Measurements from ENCODE around the gene OXCT2.
"Not testable (repeated sequence)": the region's sequence is repeated elsewhere in the genome, so short reads cannot be mapped to it uniquely, and the experiment has no call there.

Gene OXCT2

DNA sequence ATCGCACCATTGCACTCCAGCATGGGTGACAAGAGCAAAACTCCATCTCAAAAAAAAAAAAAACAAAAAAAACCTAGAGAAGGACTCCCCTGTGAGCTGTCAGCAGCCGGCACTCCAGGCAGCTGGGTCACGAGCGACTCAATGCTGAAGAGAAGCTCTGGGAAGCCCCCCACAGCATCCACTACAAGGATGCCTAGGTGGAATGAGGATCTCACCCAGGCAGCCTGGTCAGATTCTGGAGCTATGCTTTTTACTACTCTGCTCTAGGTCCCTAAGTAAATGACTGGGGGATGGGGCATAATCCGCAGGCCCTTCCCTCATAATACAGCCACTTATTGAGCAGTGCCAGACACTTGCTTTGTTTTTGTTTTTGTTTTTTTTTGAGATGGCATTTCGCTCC lies 11.0 kb upstream of the OXCT2 start:
- DNase-seq (ENCODE audit: low spot score), result no peak
- in situ Hi-C loops (cut with MboI; ENCODE audit: low pct_unique_long_range_greater_than_20kb, low sequenced_read_pairs, unreplicated experiment), result no loop called here
- TF ChIP-seq, protein P1, sequence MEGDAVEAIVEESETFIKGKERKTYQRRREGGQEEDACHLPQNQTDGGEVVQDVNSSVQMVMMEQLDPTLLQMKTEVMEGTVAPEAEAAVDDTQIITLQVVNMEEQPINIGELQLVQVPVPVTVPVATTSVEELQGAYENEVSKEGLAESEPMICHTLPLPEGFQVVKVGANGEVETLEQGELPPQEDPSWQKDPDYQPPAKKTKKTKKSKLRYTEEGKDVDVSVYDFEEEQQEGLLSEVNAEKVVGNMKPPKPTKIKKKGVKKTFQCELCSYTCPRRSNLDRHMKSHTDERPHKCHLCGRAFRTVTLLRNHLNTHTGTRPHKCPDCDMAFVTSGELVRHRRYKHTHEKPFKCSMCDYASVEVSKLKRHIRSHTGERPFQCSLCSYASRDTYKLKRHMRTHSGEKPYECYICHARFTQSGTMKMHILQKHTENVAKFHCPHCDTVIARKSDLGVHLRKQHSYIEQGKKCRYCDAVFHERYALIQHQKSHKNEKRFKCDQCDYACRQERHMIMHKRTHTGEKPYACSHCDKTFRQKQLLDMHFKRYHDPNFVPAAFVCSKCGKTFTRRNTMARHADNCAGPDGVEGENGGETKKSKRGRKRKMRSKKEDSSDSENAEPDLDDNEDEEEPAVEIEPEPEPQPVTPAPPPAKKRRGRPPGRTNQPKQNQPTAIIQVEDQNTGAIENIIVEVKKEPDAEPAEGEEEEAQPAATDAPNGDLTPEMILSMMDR (IDR thresholded peaks at IDR 0.05; ENCODE audit: extremely low read depth, insufficient read depth, missing control alignments), result no peak

DNA sequence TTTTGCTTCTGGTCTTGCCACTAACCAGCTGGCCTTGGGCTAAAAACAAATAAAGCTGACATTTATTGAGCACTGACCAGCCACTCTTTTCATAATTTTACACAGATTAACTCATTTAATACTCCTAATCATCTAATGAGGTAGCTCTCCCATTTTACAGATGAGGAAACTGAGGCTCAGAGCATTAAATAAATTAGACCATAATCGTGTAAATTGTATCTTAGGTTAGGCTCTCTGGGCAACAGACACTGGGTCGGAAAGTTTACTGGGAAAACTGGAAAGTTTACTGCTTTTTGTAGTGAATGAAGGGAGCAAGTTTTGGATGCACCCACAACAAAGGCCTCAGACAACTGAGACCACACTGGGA lies 10.2 kb upstream of the OXCT2 start:
- no peak for DNase-seq (ENCODE audit: low spot score)
- TF ChIP-seq, protein P1 (IDR thresholded peaks at IDR 0.05; ENCODE audit: extremely low read depth, insufficient read depth, missing control alignments), result no peak
- in situ Hi-C loops (cut with MboI; ENCODE audit: low pct_unique_long_range_greater_than_20kb, low sequenced_read_pairs, unreplicated experiment), result no loop called here

DNA sequence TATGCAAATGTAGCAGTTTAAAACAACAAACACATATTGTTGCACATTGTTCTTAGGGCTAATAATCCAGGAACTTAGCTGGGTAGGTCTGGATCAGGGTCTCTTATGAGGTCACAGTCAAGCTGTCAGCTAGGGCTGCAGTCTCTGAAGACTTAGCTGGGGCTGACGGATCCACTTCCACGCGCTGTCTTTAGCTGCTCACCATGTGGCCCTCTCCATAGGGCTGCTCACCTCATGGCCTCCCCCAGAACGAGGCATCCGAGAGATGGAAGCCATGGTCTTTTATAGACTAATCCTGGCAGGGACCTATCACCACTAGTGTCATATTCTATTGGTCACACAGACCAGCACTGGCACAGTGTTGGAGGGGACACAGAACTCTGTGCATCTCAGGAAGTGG lies 8.7 kb upstream of the OXCT2 start:
- in situ Hi-C loops (cut with MboI; ENCODE audit: low pct_unique_long_range_greater_than_20kb, low sequenced_read_pairs, unreplicated experiment), result no loop called here
- TF ChIP-seq, protein P1 (IDR thresholded peaks at IDR 0.05; ENCODE audit: extremely low read depth, insufficient read depth, missing control alignments), result no peak
- no peak for DNase-seq (ENCODE audit: low spot score)

DNA sequence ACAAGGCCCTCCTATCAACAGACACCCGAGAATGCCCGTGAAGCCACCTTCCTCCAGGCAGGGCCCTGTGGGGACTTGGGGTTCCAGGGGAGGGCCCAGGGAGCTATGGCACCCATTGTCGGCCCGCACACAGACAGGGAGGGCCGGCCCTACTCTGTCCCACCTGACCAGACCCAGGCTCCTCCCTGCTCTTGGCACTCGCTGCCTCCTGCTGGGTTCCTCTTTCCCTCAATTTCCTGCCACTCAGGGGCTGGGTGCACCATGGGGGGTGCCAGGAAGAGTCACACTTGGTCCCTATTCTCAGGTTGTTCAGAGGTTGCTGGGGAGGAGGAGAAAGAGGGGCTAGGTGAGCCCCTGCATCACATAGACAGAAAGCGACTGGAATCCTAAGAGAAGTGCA lies 8.0 kb upstream of the OXCT2 start:
- no peak for DNase-seq (ENCODE audit: low spot score)
- TF ChIP-seq, protein P1 (IDR thresholded peaks at IDR 0.05; ENCODE audit: extremely low read depth, insufficient read depth, missing control alignments), result no peak
- in situ Hi-C loops (cut with MboI; ENCODE audit: low pct_unique_long_range_greater_than_20kb, low sequenced_read_pairs, unreplicated experiment), result no loop called here

DNA sequence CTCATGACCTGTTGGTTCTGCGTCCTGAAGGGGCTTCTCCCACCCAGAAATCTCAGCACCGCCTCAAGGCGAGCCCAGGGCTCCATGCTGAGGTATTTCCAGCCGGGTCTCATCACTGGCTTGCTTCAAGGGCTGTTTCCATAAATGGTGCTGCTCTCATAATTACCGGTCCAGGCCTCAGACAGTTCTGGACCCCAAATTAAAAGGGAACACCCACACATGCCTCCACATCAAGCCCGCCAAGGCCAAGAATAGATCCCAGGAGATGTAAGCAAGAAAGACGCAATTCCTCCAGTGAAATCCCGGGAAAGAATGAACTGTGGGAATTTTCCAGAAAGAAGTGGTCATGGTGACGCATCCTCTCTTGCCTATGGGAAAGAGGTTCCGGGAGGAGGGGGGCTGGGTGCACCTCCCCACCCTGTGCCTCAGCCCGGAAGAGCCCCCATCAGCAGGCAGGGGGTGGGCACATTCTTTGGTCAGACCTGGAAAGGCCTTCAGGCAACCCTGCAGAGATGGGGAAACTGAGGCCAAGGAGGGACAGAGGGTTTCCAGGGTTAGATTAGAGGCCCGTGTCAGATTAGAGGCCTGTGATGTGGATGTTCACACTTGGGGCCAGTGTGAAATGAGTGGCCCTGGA lies 7.4 kb upstream of the OXCT2 start:
- DNase-seq (ENCODE audit: low spot score), result not testable (repeated sequence)

DNA sequence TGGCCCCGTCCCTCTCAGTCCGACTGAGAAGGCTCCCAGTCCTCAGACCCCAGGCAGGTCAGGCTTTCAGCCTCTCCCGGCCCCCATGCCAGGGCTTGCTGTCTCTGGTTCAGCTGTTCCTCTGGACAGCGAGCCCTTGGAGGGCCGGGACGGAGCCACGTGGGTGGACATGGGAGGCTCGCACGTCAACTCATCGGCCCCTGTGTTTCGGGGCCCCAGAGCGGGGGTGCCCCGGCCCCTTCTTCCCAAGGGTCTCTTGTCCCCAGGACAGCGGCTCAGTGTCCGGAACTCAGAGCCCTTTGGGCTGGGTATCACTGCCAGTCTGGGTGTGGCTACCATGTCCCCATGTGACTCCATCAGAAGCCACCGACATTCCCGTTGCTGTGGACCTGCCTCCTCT lies 6.7 kb upstream of the OXCT2 start:
- in situ Hi-C loops (cut with MboI; ENCODE audit: low pct_unique_long_range_greater_than_20kb, low sequenced_read_pairs, unreplicated experiment); DNase-seq (ENCODE audit: low spot score): not testable (repeated sequence)

More for the DNA sequence above, 7.4 kb upstream of the OXCT2 start:
- in situ Hi-C loops (cut with MboI; ENCODE audit: low pct_unique_long_range_greater_than_20kb, low sequenced_read_pairs, unreplicated experiment), result not testable (repeated sequence)

DNA sequence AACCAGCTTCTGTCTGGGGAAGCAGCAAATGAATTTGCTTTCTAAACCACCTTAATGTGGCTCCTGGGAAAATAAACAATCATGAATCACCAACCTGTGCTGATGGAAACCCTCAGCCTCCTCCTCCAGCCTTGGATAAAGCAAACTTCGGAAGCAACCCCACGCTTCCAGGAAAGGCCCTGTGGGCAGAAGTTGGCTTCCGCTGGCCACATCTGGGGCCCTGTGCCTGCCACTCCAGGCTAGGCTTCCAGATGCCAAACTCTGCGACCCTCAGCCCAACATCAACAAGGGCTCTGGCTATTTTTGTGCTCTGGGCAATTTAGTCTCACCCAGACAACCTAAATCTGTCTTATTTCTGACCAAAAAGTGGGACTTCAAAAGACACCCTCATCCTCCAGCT lies 6.2 kb upstream of the OXCT2 start:
- TF ChIP-seq, protein P1 (IDR thresholded peaks at IDR 0.05; ENCODE audit: extremely low read depth, insufficient read depth, missing control alignments), result no peak
- DNase-seq (ENCODE audit: low spot score), result no peak
- in situ Hi-C loops (cut with MboI; ENCODE audit: low pct_unique_long_range_greater_than_20kb, low sequenced_read_pairs, unreplicated experiment), result no loop called here

DNA sequence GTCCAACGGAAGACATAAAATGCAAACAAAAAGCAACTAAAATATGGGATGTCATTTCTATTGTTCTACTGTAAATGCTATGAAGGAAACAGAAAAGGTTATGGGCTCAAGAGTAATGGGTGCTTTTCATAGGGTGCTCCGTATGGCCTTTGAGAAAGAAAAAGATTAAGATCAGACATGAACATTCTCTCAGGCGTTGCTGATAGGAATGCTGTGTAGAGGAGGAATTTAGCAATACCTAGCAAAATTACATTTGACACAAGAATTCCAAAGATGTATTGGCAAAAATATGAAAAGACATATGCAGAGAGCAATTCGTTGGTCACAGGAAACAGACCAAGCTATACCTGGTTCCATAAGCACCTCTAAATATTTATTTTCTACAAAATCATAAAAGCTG lies 5.7 kb upstream of the OXCT2 start:
- DNase-seq (ENCODE audit: low spot score), result no peak
- TF ChIP-seq, protein P1 (IDR thresholded peaks at IDR 0.05; ENCODE audit: extremely low read depth, insufficient read depth, missing control alignments), result no peak
- in situ Hi-C loops (cut with MboI; ENCODE audit: low pct_unique_long_range_greater_than_20kb, low sequenced_read_pairs, unreplicated experiment), result no loop called here
